ENCODE results near the gene ZBTB16. TPM values are rescaled to one million over a fixed set of nuclear protein-coding genes. Genes with fewer than 3 reads are reported as not detected.
A peak's percentile ranks its signal among the peaks of the same experiment; 100 is the strongest.

Gene ZBTB16
- total and polyA plus RNA-seq, 5 donors: 49.8 to 89.7 (median 75.5) TPM

DNA sequence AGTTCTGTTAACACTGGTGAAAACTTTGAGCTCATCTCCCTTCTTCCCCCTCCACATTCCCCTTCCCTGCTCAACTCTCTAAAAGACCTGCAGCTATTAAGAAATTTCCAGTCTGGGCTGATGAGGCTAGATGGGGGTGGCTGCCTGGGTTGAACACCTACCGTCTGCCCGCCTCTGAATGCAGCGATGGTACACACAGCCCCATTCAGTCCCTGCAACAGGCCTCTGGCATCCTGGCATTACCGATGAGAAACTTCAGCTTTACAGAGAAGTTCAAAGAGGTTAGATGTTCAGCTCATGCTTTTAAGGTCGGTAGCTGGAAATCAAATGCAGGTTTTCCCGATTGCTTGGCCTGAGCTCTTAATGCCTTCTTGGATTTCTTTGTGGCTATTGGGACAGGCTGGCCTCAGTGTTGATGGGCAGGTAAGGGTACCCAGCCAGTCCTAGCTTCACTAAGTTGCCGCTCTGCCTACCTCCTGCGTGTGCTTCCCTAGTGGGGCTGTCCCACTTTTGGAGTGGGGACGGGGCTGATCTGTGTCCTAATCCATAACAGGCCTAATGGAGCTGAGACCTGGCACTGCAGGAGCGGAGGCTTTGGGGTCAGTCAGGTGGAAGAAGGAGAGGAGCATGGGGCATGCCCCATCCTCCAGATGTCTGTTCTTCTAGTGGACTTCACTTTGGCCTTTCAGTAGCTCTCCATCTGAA is 49.1 kb downstream of the ZBTB16 start:
- ATAC-seq (no peak), DNase-seq (no peak)
- WGBS: 94% methylated on average over 10 of the region's 10 CpGs
- Histone ChIP-seq H3K4me1 (ENCODE audit: control insufficient read depth, insufficient read depth, low read length) (peaks cover 42% of the 10 kb centered on the region), H3K27ac (ENCODE audit: low read length) (peak overlapping the region; percentile 92), H3K27me3 (ENCODE audit: control insufficient read depth, insufficient read depth) (no peaks in the 10 kb centered on the region), H3K9me3 (ENCODE audit: control insufficient read depth, low read length) (no peaks in the 10 kb centered on the region), H3K4me3 (ENCODE audit: low read length) (no peak overlapping the region)
- intact Hi-C loops (cut with DNase I): no loop called here

DNA sequence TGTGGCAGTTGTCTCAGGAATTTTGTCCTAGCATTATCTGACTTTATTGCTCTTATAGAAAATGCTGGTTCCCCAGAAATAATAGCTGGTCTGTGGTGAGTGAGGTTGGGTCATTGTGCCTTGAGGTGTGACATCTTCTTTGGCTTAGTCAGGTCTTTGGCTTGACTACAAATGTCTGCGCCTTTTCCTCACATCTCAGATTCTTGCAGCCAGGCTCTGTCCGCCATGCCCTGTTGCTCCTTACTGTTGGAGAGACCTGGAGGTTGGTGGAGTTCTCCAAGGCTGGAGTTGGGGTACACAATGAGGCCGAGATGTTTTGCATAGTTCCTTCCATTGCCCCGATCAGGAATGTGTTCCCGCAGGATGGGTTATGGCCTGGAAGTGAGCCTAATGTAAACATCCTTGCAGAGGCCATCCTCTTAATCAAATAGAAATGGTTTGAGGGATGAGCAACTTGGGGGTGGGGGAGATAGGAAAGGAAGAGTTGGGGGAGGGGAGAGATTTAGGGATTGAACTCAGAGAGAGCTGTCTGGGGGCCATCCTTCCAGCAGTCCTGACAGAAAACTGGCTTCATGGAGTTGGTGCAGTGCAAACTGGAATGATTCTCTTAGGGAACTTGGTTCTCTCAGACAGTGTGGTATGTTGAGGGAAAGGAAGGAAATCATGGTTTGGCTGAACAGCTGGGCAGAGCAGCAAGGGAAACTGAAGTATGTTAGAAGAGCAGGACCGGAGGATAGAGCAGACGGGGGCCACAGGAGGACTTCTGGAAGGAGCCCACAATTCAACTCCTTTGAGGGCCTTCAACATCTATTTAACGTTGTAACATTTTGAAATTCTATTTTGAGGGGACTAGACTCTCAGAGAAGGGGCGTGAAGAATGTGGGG is 49.9 kb downstream of the ZBTB16 start:
- ATAC-seq (peak; percentile 15 to 19), DNase-seq (no peak)
- Histone ChIP-seq H3K27me3 (ENCODE audit: control insufficient read depth, insufficient read depth) (no peaks in the 10 kb centered on the region), H3K4me1 (ENCODE audit: control insufficient read depth, insufficient read depth, low read length) (peaks cover 36% of the 10 kb centered on the region), H3K9me3 (ENCODE audit: control insufficient read depth, low read length) (no peaks in the 10 kb centered on the region), H3K4me3 (ENCODE audit: low read length) (no peak overlapping the region), H3K27ac (ENCODE audit: low read length) (peak overlapping the region; percentile 92)
- intact Hi-C loops (cut with DNase I): no loop called here
- 74% methylated on average over 9 of the region's 9 CpGs for WGBS

DNA sequence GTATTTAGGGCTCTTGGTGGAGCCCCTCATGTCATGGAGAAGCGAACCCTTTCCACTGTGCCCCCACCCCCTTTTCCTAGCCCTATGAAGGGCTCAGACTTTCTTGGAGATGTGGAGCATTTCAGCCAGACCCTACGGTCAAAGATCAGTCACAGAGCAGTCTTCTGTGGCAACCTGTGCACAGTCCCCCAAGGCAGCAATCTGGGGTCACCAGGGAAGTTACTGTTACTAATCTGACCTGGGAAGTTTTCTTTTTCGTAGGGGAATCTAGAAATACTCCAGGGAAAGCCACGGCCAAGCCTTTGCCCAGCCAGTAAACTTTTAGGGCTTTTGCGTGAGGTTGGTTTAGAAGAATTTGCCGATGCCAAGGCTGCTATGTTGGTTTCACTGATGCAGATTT is 50.6 kb downstream of the ZBTB16 start:
- H3K27me3 ChIP-seq (ENCODE audit: control insufficient read depth, insufficient read depth): no peaks in the 10 kb centered on the region
- peaks cover 35% of the 10 kb centered on the region for H3K4me1 ChIP-seq (ENCODE audit: control insufficient read depth, insufficient read depth, low read length)
- 80% methylated on average over 6 of the region's 6 CpGs for WGBS
- DNase-seq: no peak
- ATAC-seq: peak; percentile 2 to 23
- H3K9me3 ChIP-seq (ENCODE audit: control insufficient read depth, low read length): no peaks in the 10 kb centered on the region
- intact Hi-C loops (cut with DNase I): no loop called here
- peak overlapping the region; percentile 92 for H3K27ac ChIP-seq (ENCODE audit: low read length)
- no peak overlapping the region for H3K4me3 ChIP-seq (ENCODE audit: low read length)

DNA sequence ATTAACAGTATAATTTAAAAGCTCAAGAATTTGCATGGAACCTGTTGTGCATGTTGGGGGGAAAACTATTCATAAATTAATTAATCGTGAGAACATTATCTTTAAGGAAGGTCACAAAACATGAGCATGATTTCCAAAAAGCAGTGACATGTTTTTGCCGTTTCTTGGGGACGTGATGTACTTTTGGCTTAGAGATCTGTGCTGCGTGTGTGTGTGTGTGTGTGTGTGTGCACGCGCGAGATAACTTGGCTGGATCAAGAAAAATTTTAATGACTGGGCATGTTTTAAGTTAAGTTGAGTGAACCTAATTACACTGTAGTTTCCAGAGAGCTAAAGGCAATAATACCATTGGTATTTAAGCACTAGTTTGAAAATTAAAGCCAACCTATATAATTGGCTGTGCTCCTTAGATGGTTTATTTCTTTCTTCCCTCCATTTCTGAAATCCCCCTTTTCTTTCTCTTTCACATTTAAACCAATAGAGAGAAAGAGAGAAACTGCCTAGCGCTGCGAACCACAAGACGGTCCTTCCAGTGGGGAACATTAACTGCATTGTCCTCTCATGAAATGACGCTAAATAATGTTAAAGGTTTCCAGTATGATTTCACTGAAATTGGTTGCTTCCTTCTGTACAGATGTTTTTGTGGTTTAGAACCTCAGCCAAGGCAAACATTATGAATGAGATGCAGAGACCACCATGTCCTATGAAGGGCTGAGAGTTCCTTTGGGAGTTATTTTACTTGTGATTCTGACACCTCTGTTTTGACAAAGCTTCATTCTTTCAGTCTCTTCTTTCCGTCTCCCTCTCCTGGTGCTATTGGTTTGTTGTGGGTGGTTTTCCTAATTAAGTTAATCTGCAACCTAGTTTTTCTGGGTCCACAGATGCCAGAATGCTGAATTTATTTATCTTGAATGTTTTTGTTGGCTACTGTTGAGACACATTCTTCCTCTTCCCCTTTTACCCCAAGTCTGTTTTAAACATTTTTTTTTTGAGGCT is 51.7 kb downstream of the ZBTB16 start:
- DNase-seq: peak; percentile 53 to 82 (median 72)
- Histone ChIP-seq H3K27me3 (ENCODE audit: control insufficient read depth, insufficient read depth) (no peaks in the 10 kb centered on the region), H3K4me1 (ENCODE audit: control insufficient read depth, insufficient read depth, low read length) (peaks cover 38% of the 10 kb centered on the region), H3K9me3 (ENCODE audit: control insufficient read depth, low read length) (no peaks in the 10 kb centered on the region), H3K27ac (ENCODE audit: low read length) (peak overlapping the region; percentile 85), H3K4me3 (ENCODE audit: low read length) (no peak overlapping the region)
- WGBS: 13% methylated on average over 12 of the region's 12 CpGs
- peak; percentile 41 to 61 for ATAC-seq
- intact Hi-C loops (cut with DNase I): no loop called here

- Histone ChIP-seq H3K4me1 (ENCODE audit: control insufficient read depth, insufficient read depth, low read length) (peaks cover 29% of the 10 kb centered on the region), H3K27ac (ENCODE audit: low read length) (peak overlapping the region; percentile 30), H3K4me3 (ENCODE audit: low read length) (no peak overlapping the region)
Observed at GRCh38 chr11:114115451-114115928, 56.0 kb downstream of the ZBTB16 start.

GRCh38 chr11:114116357-114116756 is 56.8 kb downstream of the ZBTB16 start:
- no peak overlapping the region for H3K4me3 ChIP-seq (ENCODE audit: low read length)
- 95% methylated on average over 5 of the region's 5 CpGs for whole genome bisulfite sequencing
- intact Hi-C loops (cut with DNase I): no loop called here
- no peak for DNase-seq
- no peaks in the 10 kb centered on the region for H3K9me3 ChIP-seq (ENCODE audit: control insufficient read depth, low read length)
- no peaks in the 10 kb centered on the region for H3K27me3 ChIP-seq (ENCODE audit: control insufficient read depth, insufficient read depth)
- no peak overlapping the region for H3K27ac ChIP-seq (ENCODE audit: low read length)
- peaks cover 38% of the 10 kb centered on the region for H3K4me1 ChIP-seq (ENCODE audit: control insufficient read depth, insufficient read depth, low read length)
- ATAC-seq: no peak

More at GRCh38 chr11:114115451-114115928, 56.0 kb downstream of the ZBTB16 start:
- intact Hi-C loops (cut with DNase I): no loop called here
- 64% methylated on average over 14 of the region's 14 CpGs for WGBS
- no peaks in the 10 kb centered on the region for H3K27me3 ChIP-seq (ENCODE audit: control insufficient read depth, insufficient read depth)
- H3K9me3 ChIP-seq (ENCODE audit: control insufficient read depth, low read length): no peaks in the 10 kb centered on the region
- ATAC-seq: peak in 1 of 2 donors; percentile 18
- no peak for DNase-seq

- intact Hi-C loops (cut with DNase I): no loop called here
- Histone ChIP-seq H3K27ac (ENCODE audit: low read length) (no peak overlapping the region), H3K4me3 (ENCODE audit: low read length) (no peak overlapping the region), H3K4me1 (ENCODE audit: control insufficient read depth, insufficient read depth, low read length) (peaks cover 42% of the 10 kb centered on the region), H3K9me3 (ENCODE audit: control insufficient read depth, low read length) (no peaks in the 10 kb centered on the region), H3K27me3 (ENCODE audit: control insufficient read depth, insufficient read depth) (no peaks in the 10 kb centered on the region)
- no peak for ATAC-seq
- 94% methylated on average over 3 of the region's 3 CpGs for WGBS
- DNase-seq: no peak
Observed at GRCh38 chr11:114116800-114117199, 57.3 kb downstream of the ZBTB16 start.

DNA sequence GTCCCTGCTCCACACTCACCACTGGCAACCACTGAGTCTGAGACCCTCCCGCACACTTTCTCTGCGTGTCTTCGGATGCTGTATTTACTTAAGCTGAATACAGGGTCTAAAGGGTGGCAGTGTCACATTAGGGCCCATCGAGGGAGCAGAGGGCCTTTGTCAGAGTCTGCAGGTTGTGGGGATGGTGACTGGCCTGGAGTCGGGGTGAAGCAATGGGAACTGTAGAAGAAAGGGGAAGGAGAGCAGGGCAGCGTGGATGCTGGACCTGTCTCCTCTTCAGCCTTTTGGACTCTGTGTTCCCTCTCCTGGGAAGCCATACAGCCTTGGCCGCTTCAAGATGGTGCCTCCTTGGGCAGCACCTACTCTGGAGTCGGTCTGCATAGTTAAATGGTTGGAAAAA is 61.1 kb downstream of the ZBTB16 start:
- ATAC-seq: no peak
- intact Hi-C loops (cut with DNase I): no loop called here
- peak in 1 of 3 donors; percentile 47 for DNase-seq
- H3K27me3 ChIP-seq (ENCODE audit: control insufficient read depth, insufficient read depth): no peaks in the 10 kb centered on the region
- peak overlapping the region; percentile 36 for H3K27ac ChIP-seq (ENCODE audit: low read length)
- peaks cover 50% of the 10 kb centered on the region for H3K4me1 ChIP-seq (ENCODE audit: control insufficient read depth, insufficient read depth, low read length)
- no peaks in the 10 kb centered on the region for H3K9me3 ChIP-seq (ENCODE audit: control insufficient read depth, low read length)
- WGBS: 93% methylated on average over 8 of the region's 8 CpGs
- H3K4me3 ChIP-seq (ENCODE audit: low read length): no peak overlapping the region

- Histone ChIP-seq H3K9me3 (ENCODE audit: control insufficient read depth, low read length) (no peaks in the 10 kb centered on the region), H3K27ac (ENCODE audit: low read length) (peak overlapping the region; percentile 30), H3K4me1 (ENCODE audit: control insufficient read depth, insufficient read depth, low read length) (peaks cover 53% of the 10 kb centered on the region), H3K4me3 (ENCODE audit: low read length) (no peak overlapping the region), H3K27me3 (ENCODE audit: control insufficient read depth, insufficient read depth) (no peaks in the 10 kb centered on the region)
- ATAC-seq: no peak
- intact Hi-C loops (cut with DNase I): no loop called here
- WGBS: 96% methylated on average over 6 of the region's 6 CpGs
- no peak for DNase-seq
Observed at GRCh38 chr11:114121138-114121537, 61.6 kb downstream of the ZBTB16 start.

DNA sequence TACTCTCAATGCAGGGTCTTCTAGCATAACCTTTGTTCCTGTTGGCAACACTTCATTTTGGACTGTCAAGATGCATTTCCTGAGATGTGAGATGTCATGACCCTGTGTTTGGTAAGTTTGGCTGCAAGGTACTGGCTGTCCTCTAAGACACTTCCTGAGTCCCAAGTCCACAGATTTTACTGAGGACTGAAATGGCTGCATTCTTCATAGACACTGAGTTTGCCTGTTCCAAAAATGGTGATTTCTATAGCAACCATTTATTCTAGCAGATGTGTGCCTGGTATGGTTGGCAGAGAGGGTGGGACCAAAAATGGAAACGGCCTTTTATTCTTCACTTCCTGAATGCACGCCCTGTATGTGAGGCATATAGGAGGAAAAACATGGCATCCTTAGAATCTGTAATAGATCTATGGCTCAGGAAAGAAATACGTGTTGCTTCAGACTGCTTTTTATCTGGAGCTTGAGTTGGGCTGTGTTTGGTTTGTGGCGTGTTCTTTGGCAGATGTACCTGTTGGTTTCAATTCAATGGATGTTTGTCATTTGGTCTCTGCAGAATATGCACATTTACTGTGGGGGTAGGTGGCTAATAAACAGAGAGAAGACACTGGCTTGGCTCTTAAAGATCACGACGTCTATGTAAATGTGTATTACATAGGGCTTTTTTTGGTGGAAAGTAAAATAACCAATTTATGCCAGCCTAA is 62.4 kb downstream of the ZBTB16 start:
- H3K4me3 ChIP-seq (ENCODE audit: low read length): no peak overlapping the region
- peak in 1 of 2 donors; percentile 52 for ATAC-seq
- peaks cover 58% of the 10 kb centered on the region for H3K4me1 ChIP-seq (ENCODE audit: control insufficient read depth, insufficient read depth, low read length)
- no peak for DNase-seq
- intact Hi-C loops (cut with DNase I): no loop called here
- no peaks in the 10 kb centered on the region for H3K9me3 ChIP-seq (ENCODE audit: control insufficient read depth, low read length)
- H3K27ac ChIP-seq (ENCODE audit: low read length): peak overlapping the region; percentile 3
- WGBS: 65% methylated on average over 6 of the region's 6 CpGs
- no peaks in the 10 kb centered on the region for H3K27me3 ChIP-seq (ENCODE audit: control insufficient read depth, insufficient read depth)
